Measurements from ENCODE around the gene PIN1.
"Not testable (repeated sequence)": the region's sequence is repeated elsewhere in the genome, so short reads cannot be mapped to it uniquely, and the experiment has no call there.

PIN1 gene

GRCh38 chr19:9834726-9835506, at the start of gene PIN1:
Gene PIN1, plus strand, starts transcription at chr19:9835318. Its CDS starts 27 bp downstream, at chr19:9835345.
- peak within 1 kb of the TSS; percentile 93 for H3K4me3 ChIP-seq (ENCODE audit: low read length)
- no peak for TF ChIP-seq ZNF274 (IDR thresholded peaks at IDR 0.05; ENCODE audit: low read depth, low read length)

- no peak for TF ChIP-seq ZNF274 (IDR thresholded peaks at IDR 0.05; ENCODE audit: low read depth, low read length)
Observed at GRCh38 chr19:9785367-9786331, 49.5 kb upstream of the PIN1 start.

GRCh38 chr19:9786342-9786741, 48.8 kb upstream of the PIN1 start:
- H3K4me3 ChIP-seq (ENCODE audit: low read length), result peak overlapping the region; percentile 86; the same call in 1 of the 2 replicates
- TF ChIP-seq ZNF274 (IDR thresholded peaks at IDR 0.05; ENCODE audit: low read depth, low read length), result no peak

More at GRCh38 chr19:9785367-9786331, 49.5 kb upstream of the PIN1 start:
- peak overlapping the region; percentile 86; the same call in 1 of the 2 replicates for H3K4me3 ChIP-seq (ENCODE audit: low read length)

GRCh38 chr19:9786819-9787218, 48.3 kb upstream of the PIN1 start:
- no peak overlapping the region for H3K4me3 ChIP-seq (ENCODE audit: low read length)
- TF ChIP-seq ZNF274 (IDR thresholded peaks at IDR 0.05; ENCODE audit: low read depth, low read length), result no peak

- H3K4me3 ChIP-seq (ENCODE audit: low read length), result not testable (repeated sequence)
Observed at GRCh38 chr19:9788604-9789003, 46.5 kb upstream of the PIN1 start.

- TF ChIP-seq ZNF274 (IDR thresholded peaks at IDR 0.05; ENCODE audit: low read depth, low read length), result no peak
- no peak overlapping the region for H3K4me3 ChIP-seq (ENCODE audit: low read length)
Observed at GRCh38 chr19:9789066-9789465, 46.1 kb upstream of the PIN1 start.

GRCh38 chr19:9789579-9789978, 45.5 kb upstream of the PIN1 start:
- H3K4me3 ChIP-seq (ENCODE audit: low read length), result not testable (repeated sequence)

- peak overlapping the region; percentile 65; the same call in 1 of the 2 replicates for H3K4me3 ChIP-seq (ENCODE audit: low read length)
Observed at GRCh38 chr19:9791073-9791367, 44.1 kb upstream of the PIN1 start.

GRCh38 chr19:9791552-9792205, 43.4 kb upstream of the PIN1 start:
- no peak for TF ChIP-seq ZNF274 (IDR thresholded peaks at IDR 0.05; ENCODE audit: low read depth, low read length)
- H3K4me3 ChIP-seq (ENCODE audit: low read length), result peak overlapping the region; percentile 65

- peak overlapping the region; percentile 66 for H3K4me3 ChIP-seq (ENCODE audit: low read length)
- no peak for TF ChIP-seq ZNF274 (IDR thresholded peaks at IDR 0.05; ENCODE audit: low read depth, low read length)
Observed at GRCh38 chr19:9792206-9793070, 42.7 kb upstream of the PIN1 start.

- peak overlapping the region; percentile 66; the same call in 1 of the 2 replicates for H3K4me3 ChIP-seq (ENCODE audit: low read length)
- TF ChIP-seq ZNF274 (IDR thresholded peaks at IDR 0.05; ENCODE audit: low read depth, low read length), result no peak
Observed at GRCh38 chr19:9793071-9793591, 42.0 kb upstream of the PIN1 start.

GRCh38 chr19:9796113-9796773, 38.9 kb upstream of the PIN1 start:
- H3K4me3 ChIP-seq (ENCODE audit: low read length), result no peak overlapping the region
- no peak for TF ChIP-seq ZNF274 (IDR thresholded peaks at IDR 0.05; ENCODE audit: low read depth, low read length)

GRCh38 chr19:9797871-9798270, 37.2 kb upstream of the PIN1 start:
- no peak for TF ChIP-seq ZNF274 (IDR thresholded peaks at IDR 0.05; ENCODE audit: low read depth, low read length)
- no peak overlapping the region for H3K4me3 ChIP-seq (ENCODE audit: low read length)

Measured in GM08714 (cell line).